HG02970 (cell line): ENCODE results near the gene LRRC34.

Source experiments
- ATAC-seq: cut with Tn5 transposase; IDR thresholded peaks from one replicate; pipeline ENCODE4 v1.9.1; 2021; ENCODE audit warnings: mild to moderate bottlenecking, moderate library complexity, moderate number of reproducible peaks; ENCODE audit not compliant: unreplicated experiment, low FRiP score

The LRRC34 gene

GRCh38 chr3:169815590-169816150 is 3.0 kb upstream of the LRRC34 start:
- ATAC-seq: no peak

DNA sequence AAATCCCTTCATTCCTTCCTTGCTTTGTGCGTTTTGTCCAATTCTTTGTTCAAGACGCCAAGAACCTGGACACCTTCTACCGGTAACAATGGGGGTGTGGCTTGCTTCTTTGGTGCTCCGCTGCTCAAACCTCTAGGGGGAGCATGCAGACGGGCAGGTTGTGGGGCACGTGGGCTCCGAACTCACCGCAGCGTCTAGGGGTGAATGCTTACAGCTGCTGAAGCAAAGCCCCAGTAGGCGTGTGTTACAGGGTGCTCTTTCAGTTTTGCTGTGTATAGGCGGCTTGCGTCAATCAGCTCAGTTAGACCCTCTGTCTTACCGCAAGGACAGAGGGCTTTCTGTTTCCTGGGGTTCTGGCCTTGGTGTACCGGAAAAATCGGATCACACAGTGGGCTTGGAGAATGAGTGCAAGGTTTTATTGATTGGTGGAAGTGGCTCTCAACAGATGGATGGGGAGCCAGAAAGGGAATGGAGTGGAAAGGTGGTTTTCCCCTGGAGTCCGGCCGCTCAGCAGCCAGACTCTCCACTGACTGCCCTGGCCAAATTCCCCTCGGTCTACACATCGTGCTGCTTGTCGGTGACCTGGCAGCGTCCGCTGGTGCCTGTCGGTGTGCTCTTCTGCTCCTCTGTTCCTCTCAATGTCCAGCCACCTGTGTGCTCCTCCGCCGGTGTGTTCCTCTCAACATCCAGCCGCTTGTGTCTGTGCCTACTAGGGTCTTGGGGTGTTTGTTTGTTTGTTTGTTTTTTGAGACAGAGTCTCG is 1.2 kb upstream of the LRRC34 start:
- peak; percentile 84 for ATAC-seq

- no peak for ATAC-seq
Observed at GRCh38 chr3:169813278-169813677, 574 bp upstream of the LRRC34 start.

DNA sequence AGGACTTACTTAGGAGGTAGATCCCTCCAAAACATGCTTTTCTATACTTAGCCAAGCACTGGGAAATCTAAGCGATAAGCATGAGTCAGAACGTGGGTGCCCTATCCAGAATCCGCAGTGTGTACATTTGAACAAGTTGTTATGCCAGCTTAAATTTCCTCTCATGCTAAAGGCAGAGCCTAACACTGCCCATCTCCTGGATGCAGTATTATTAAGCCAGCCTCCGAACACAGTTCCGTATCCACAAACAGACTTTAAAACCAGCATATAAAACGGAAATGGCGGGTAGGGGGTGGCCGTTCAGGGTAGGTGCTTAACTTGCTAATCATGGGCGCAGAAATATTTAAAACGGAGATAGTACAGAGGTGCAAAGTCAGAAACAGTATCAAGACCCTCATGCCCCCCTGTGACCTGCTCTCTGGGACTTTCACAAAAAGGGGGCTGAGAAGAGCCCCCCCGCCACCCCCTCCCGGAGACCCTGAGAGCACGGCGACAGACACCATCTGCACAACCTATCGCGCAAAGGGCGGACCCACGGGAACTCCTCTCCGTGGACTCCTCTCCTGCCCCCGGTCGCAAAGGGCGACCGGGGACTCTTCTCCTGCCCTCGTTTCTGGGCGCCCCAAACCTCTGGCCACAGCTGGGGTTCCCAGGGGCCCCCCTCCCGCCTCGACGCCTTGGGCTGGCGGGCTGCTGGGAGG is 923 bp downstream of the LRRC34 start:
- ATAC-seq: no peak

DNA sequence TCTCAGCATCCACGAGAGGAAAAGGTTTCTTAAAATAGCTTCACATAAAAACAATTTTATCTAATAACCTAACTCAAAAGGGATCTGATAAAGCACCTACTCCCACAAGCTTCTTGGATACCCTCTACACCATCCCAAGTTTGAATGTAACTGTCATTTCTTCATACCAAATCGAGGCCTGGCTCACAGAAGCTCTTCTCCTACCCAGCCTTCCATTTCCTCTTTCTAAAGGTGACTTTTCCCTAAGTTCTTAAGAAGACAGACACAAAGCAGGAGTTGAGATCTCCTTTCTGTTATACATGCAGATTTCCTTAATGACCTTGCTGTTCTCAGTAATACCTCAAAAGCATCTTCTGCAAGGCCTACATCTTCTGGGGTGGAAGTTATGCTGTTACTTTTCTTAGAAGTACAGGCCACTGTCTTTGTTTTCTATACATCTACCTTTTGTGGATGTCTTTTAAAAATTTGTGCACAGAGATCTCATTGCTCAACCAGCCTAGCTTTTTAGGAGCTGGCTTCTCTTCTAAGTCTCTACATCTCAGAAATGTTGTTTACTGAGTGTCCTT is 3.4 kb downstream of the LRRC34 start:
- ATAC-seq: no peak

- no peak for ATAC-seq
Observed at GRCh38 chr3:169804681-169805080, 8.0 kb downstream of the LRRC34 start.

DNA sequence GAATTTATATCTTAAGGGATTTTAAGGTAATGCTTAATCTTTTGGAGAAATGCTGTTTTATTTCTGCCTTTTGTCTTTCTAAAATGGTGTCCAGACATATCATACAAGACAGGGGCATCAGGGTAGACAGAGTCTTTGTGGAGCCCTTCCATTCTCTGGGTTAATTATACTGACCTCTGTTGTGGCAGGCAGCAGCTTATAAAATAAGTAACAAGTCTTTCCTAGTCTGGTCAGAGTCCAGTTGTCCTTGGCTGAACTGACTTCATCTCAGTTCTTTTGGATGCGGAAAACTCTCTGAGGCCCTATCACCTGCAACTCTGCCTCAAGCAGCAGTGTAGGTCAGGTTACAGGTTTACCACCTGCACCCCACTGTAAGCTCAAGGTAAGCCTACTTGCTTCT is 20.3 kb downstream of the LRRC34 start:
- ATAC-seq: no peak

DNA sequence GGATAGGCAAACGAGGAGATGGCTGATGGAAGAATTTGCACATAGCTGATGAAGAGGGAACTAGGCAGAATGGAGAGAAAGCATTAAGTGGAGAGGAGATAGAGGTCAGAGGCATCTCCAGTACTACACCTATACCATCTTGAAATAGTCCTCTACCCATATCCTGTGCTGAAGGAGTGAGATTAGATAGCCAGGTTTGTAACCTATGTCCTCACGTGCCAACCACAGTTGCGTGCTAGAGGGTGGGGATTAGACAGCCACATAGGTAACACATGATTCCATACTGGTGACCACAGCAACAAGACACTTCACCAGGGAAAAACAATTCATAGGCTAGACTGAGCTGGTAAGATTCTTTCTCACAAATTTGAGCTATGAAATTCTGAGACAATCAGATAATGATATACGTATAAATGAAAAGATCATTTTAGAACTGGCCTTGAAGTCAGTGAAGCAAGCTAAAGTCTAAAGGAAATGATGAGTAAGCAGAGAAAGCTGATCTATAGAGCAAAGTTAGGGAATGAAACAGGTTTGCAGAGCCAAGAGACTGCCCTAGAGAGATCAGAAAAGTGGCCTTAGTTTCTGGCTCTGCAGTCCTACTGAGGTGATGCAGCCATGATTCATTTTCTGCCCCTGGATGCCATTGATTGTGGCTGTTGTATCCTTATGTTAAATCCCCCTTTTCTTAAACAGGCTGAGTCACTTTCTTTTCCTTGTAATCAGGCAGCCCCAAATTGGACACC is 21.8 kb downstream of the LRRC34 start:
- ATAC-seq: no peak

- no peak for ATAC-seq
Observed at GRCh38 chr3:169790219-169790618, 22.5 kb downstream of the LRRC34 start.

DNA sequence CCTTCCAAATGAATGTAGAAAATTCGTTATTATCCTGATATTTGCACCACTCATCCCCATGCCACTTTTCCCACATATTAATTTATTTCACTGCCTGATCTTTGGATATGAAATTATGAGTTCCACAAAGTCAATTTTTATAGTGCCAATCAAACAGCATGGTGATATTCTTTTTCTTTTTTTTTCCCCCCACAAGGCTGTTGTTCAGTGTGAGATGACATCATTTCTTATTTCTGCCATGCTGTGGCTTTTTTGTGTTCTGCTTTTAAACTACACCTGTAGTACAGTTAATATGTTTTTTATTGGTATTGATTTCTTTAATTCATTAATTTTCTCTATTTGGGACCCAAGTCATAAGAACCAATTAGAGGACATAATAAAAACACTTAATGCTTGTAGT is 24.9 kb downstream of the LRRC34 start:
- no peak for ATAC-seq

GRCh38 chr3:169787120-169787519 is 25.6 kb downstream of the LRRC34 start:
- no peak for ATAC-seq

- no peak for ATAC-seq
Observed at GRCh38 chr3:169781209-169781855, 31.4 kb downstream of the LRRC34 start.

- no peak for ATAC-seq
Observed at GRCh38 chr3:169780742-169781141, 32.0 kb downstream of the LRRC34 start.

DNA sequence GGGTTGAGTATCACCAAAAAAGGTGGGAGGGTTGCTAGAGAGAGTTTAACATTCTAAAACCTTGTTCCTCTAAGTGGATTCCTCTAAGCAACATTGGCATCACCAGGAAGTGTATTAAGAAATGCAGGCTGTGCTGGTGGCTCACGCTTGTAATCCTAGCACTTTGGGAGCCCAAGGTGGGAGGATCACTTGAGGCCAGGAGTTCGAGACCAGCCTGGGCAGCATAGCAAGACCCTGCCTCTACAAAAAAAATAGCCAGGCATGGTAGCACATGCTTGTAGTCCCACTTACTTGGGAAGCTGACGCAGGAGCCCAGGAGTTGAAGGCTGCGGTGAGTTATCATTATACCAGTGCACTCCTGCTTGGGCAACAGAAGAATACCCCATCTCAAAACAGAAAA is 34.9 kb downstream of the LRRC34 start:
- ATAC-seq: no peak

GRCh38 chr3:169774186-169774585 is 38.5 kb downstream of the LRRC34 start:
- ATAC-seq: no peak

DNA sequence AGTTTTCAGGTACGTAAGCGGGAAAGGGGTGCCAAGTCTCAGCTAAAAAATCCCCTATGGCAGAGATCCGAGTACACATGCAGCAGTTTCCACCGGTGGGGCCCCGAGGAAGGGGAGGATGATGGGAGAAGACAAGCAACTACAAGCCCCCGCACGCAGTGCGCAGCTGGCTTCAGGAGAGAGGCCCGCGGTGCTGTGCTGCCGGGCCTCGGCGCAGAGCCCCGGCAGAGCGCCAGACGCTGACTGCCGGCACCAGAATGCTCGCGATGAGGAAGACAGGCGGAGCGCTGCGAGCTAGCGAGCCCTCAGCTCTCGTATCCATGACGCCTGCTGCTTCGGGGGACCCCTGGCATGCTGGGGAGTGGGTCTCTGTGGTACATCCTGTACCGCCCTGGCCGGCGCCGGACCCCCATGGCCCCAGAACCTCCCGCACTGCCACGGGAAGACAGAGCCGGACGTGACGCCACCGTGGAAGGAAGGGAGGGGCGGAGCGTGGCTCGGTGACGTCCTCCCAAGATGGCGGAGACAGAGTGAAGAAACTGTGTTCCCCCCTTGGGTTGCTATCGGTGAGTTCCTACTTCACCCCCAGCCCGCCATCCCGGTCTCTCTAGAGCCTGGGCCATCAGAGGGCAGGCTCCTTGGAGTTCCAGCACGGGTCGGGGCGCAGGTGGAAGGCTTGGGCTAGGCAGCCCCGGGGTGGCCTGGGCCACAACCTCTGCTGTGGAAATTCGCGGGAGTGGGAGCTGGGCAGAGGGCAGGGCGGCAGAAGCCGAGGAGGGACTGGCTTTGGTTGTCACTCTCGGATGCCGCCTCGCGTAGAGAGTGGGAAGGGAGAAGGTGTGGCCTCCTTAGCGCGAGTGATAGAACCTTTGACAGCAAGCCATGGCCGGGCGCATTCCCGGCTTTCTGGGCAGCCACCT is 39.5 kb downstream of the LRRC34 start, which contains the start of gene MYNN:
MYNN (plus strand) TSS at position 500 of the 920 bp plus-strand sequence. CDS start 900 bp downstream, outside the sequence.
- peak; percentile 78 for ATAC-seq

- peak; percentile 16 for ATAC-seq
Observed at GRCh38 chr3:169772305-169772896, 40.3 kb downstream of the LRRC34 start.

DNA sequence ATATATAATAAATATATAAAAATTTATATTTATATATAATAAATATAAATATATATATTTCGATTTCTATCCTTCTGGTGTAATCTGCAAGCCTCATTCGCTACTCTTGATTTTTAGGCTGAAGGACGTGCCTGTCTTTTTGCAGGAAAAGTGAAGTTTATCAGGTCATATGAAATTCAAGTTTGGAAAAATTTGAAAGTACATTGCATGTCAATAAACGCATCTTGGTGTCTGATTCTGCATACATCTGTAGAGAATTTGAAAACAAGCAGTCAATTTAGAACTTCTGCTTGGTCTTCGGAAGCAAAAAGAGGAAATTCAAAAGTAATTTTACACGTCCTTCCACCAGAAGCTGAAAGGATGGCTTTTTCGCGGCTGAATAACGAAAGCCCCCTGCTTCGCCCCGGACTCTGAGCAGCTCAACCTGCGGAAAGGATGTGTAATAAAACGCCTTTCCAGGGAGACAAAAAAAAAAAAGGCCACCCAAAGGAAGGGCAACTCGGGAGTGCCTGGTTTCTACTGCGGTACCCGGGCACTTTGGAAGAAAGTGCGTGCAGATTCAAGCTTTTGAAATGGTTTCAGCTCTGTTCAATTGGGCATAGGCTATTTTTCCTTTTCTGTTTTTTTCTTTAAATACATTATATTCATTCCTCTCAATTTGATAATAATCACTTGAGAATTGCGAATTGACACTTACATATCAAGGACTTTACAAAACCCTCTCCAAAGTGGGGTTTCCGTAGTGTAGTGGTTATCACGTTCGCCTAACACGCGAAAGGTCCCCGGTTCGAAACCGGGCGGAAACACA is 41.0 kb downstream of the LRRC34 start:
- no peak for ATAC-seq
